Measurements from ENCODE around the gene SNX25. TPM values are rescaled to one million over a fixed set of nuclear protein-coding genes. Genes with fewer than 3 reads are reported as not detected.

SNX25 gene
- total RNA-seq, 4 donors from 2014 or later = 12.4 to 92.4 (median 17.8) TPM

- TF ChIP-seq POLR2A (IDR thresholded peaks at IDR 0.05) (peak; percentile 52 to 54), CTCF (IDR thresholded peaks at IDR 0.05) (no peak)
- Histone ChIP-seq H3K27ac (peak overlapping the region; percentile 90 to 100 (median 97)), H3K27me3 (no peaks in the 10 kb centered on the region), H3K4me1 (peaks cover 0 to 19% (median 4%) of the 10 kb centered on the region in 4 donors), H3K9me3 (no peaks in the 10 kb centered on the region), H3K36me3 (peaks cover 0 to 18% (median 0%) of the 10 kb centered on the region in 3 donors), H3K4me3 (peak overlapping the region; percentile 50 to 92 (median 67))
- DNase-seq = peak; percentile 91 to 99 (median 98)
Observed at GRCh38 chr4:185395956-185396723, 186.7 kb downstream of the SNX25 start.

- H3K4me3 ChIP-seq = peak within 1 kb of the TSS; percentile 50 to 92 (median 67)
- peaks cover 0 to 19% (median 4%) of the 10 kb centered on the region in 4 donors for H3K4me1 ChIP-seq
- TF ChIP-seq POLR2A (IDR thresholded peaks at IDR 0.05) (peak; percentile 61 to 79), CTCF (IDR thresholded peaks at IDR 0.05) (peak in 1 of 6 experiments; percentile 18)
- DNase-seq = peak in 1 of 3 donors; percentile 67
- H3K27me3 ChIP-seq = no peaks in the 10 kb centered on the region
- H3K9me3 ChIP-seq = no peaks in the 10 kb centered on the region
- peak within 1 kb of the TSS; percentile 90 to 100 (median 97) for H3K27ac ChIP-seq
- peaks cover 0 to 25% (median 0%) of the 10 kb centered on the region in 3 donors for H3K36me3 ChIP-seq
Observed at GRCh38 chr4:185396724-185397385, 187.5 kb downstream of the SNX25 start, which contains the start of gene ANKRD37. Gene ANKRD37 (plus strand): TSS chr4:185396841. CDS start chr4:185396924, 83 bp downstream.

GRCh38 chr4:185398618-185399017, 189.2 kb downstream of the SNX25 start:
- H3K27me3 ChIP-seq = no peaks in the 10 kb centered on the region
- no peaks in the 10 kb centered on the region for H3K9me3 ChIP-seq
- DNase-seq = no peak
- H3K27ac ChIP-seq = no peak overlapping the region
- TF ChIP-seq POLR2A (IDR thresholded peaks at IDR 0.05) (no peak), CTCF (IDR thresholded peaks at IDR 0.05) (no peak)
- peaks cover 0 to 19% (median 4%) of the 10 kb centered on the region in 4 donors for H3K4me1 ChIP-seq
- H3K4me3 ChIP-seq = no peak overlapping the region
- H3K36me3 ChIP-seq = peaks cover 0 to 43% (median 0%) of the 10 kb centered on the region in 3 donors

- no peak for DNase-seq
- TF ChIP-seq CTCF (IDR thresholded peaks at IDR 0.05) = no peak
- no peak for TF ChIP-seq POLR2A (IDR thresholded peaks at IDR 0.05)
- H3K27me3 ChIP-seq = no peaks in the 10 kb centered on the region
- no peak overlapping the region for H3K4me3 ChIP-seq
- no peak overlapping the region for H3K27ac ChIP-seq
- no peaks in the 10 kb centered on the region for H3K9me3 ChIP-seq
- peaks cover 0 to 43% (median 0%) of the 10 kb centered on the region in 3 donors for H3K36me3 ChIP-seq
- H3K4me1 ChIP-seq = peaks cover 0 to 19% (median 4%) of the 10 kb centered on the region in 4 donors
Observed at GRCh38 chr4:185399466-185399865, 190.1 kb downstream of the SNX25 start.

- DNase-seq = no peak
- H3K27me3 ChIP-seq = no peaks in the 10 kb centered on the region
- peaks cover 0 to 71% (median 0%) of the 10 kb centered on the region in 3 donors for H3K36me3 ChIP-seq
- TF ChIP-seq CTCF (IDR thresholded peaks at IDR 0.05) = no peak
- TF ChIP-seq POLR2A (IDR thresholded peaks at IDR 0.05) = no peak
- H3K4me3 ChIP-seq = no peak overlapping the region
- H3K27ac ChIP-seq = no peak overlapping the region
- no peaks in the 10 kb centered on the region for H3K9me3 ChIP-seq
- peaks cover 0 to 6% (median 0%) of the 10 kb centered on the region in 4 donors for H3K4me1 ChIP-seq
Observed at GRCh38 chr4:185404031-185404430, 194.6 kb downstream of the SNX25 start.

Data from Peyer's patch (tissue), 4 donors.